Common myeloid progenitor, CD34-positive (primary cell): Measurements from ENCODE around the gene ARHGAP26.

ENCODE experiments used
- CTCF ChIA-PET: fragments of 350-600 bp; sonication (Branson Sonifier 250); formaldehyde crosslinking; loops from one replicate; lab custom pipeline; 2021; ENCODE audit warnings: antibody characterized with exemption; lab: Charles Lee
- POLR2A ChIA-PET: fragments of 350-600 bp; sonication (Branson Sonifier 250); formaldehyde crosslinking; loops from one replicate; lab custom pipeline; 2021; ENCODE audit warnings: antibody characterized with exemption; lab: Charles Lee
- DNase-seq, 3 donors: peaks; one replicate each; pipeline versions ENCODE4 v3.0.0 to v3.0.0-alpha.2; 2013
- H3K27ac ChIP-seq, 2 experiments: 1 replicate in 1 of 2; 2 replicates in 1 of 2; pipeline ENCODE4 v1.7.0; 2013; ENCODE audit warnings: inconsistent platforms in 2 of 2, low read length in 2 of 2, mild to moderate bottlenecking in 2 of 2, low read depth in 1 of 2, moderate library complexity in 1 of 2; ENCODE audit not compliant: severe bottlenecking in 2 of 2, insufficient read depth in 1 of 2, poor library complexity in 1 of 2
- H3K27me3 ChIP-seq, 5 experiments: replicated peaks in 2 of 5; 1 replicate in 3 of 5; 2 replicates in 2 of 5; pipeline versions ENCODE4 v1.6.1 to v1.7.0; 2013; ENCODE audit warnings: low read length in 4 of 5, mild to moderate bottlenecking in 2 of 5, moderate library complexity in 2 of 5, inconsistent platforms in 1 of 5; ENCODE audit not compliant: insufficient read depth in 5 of 5, control insufficient read depth in 4 of 5
- H3K36me3 ChIP-seq, 4 experiments: 1 replicate in 2 of 4; 2 replicates in 2 of 4; pipeline versions ENCODE4 v1.6.1 to v1.7.0; 2013; ENCODE audit warnings: low read length in 3 of 4, control low read depth in 1 of 4, mild to moderate bottlenecking in 1 of 4; ENCODE audit not compliant: control insufficient read depth in 4 of 4, insufficient read depth in 4 of 4
- H3K4me1 ChIP-seq, 4 experiments: 1 replicate in 3 of 4; 2 replicates in 1 of 4; pipeline versions ENCODE4 v1.6.1 to v1.7.1; 2013; ENCODE audit warnings: low read length in 3 of 4, mild to moderate bottlenecking in 3 of 4, control low read depth in 1 of 4, inconsistent platforms in 1 of 4, moderate library complexity in 1 of 4; ENCODE audit not compliant: control insufficient read depth in 4 of 4, insufficient read depth in 4 of 4; ENCODE audit errors: control extremely low read depth in 1 of 4
- H3K4me3 ChIP-seq, 7 experiments: 1 replicate in 4 of 7; 2 replicates in 3 of 7; pipeline versions ENCODE4 v1.5.1 to v1.7.0; 2013; ENCODE audit warnings: mild to moderate bottlenecking in 7 of 7, low read length in 6 of 7, moderate library complexity in 6 of 7, inconsistent platforms in 2 of 7, low read depth in 2 of 7, control low read depth in 1 of 7; ENCODE audit not compliant: insufficient read depth in 4 of 7, control insufficient read depth in 1 of 7; ENCODE audit errors: extremely low read depth in 1 of 7
- H3K9me3 ChIP-seq, 5 experiments: 1 replicate in 4 of 5; 2 replicates in 1 of 5; pipeline versions ENCODE4 v1.6.1 to v1.7.1; 2013; ENCODE audit warnings: low read length in 4 of 5, mild to moderate bottlenecking in 2 of 5, inconsistent platforms in 1 of 5, low read depth in 1 of 5, moderate library complexity in 1 of 5; ENCODE audit not compliant: control insufficient read depth in 4 of 5, insufficient read depth in 2 of 5; ENCODE audit errors: control extremely low read depth in 1 of 5
- WGBS: methylation state at CpG from one replicate; pipeline ENCODE4 v1.1.5; 2013; ENCODE audit not compliant: insufficient coverage; 5-methylcytosine and 5-hydroxymethylcytosine counted together

Gene ARHGAP26

GRCh38 chr5:142976861-142977260 is 206.7 kb downstream of the ARHGAP26 start:
- H3K36me3 ChIP-seq, result no peaks in the 10 kb centered on the region
- H3K4me1 ChIP-seq, result peaks cover 11 to 59% (median 47%) of the 10 kb centered on the region in 4 experiments
- WGBS, result 100% methylated on average over 1 of the region's 3 CpGs
- CTCF ChIA-PET, result no interaction called here
- peak overlapping the region; percentile 18 to 39 for H3K27ac ChIP-seq
- no peaks in the 10 kb centered on the region for H3K27me3 ChIP-seq
- no peaks in the 10 kb centered on the region for H3K9me3 ChIP-seq
- POLR2A ChIA-PET, result interaction anchor here (1.1 kb wide), 1 partner anchor 25 kb away, joined by 3 read pairs; no protein-coding TSS in a partner anchor
- no peak for DNase-seq
- peak overlapping the region in 1 of 7 experiments; percentile 4 for H3K4me3 ChIP-seq

DNA sequence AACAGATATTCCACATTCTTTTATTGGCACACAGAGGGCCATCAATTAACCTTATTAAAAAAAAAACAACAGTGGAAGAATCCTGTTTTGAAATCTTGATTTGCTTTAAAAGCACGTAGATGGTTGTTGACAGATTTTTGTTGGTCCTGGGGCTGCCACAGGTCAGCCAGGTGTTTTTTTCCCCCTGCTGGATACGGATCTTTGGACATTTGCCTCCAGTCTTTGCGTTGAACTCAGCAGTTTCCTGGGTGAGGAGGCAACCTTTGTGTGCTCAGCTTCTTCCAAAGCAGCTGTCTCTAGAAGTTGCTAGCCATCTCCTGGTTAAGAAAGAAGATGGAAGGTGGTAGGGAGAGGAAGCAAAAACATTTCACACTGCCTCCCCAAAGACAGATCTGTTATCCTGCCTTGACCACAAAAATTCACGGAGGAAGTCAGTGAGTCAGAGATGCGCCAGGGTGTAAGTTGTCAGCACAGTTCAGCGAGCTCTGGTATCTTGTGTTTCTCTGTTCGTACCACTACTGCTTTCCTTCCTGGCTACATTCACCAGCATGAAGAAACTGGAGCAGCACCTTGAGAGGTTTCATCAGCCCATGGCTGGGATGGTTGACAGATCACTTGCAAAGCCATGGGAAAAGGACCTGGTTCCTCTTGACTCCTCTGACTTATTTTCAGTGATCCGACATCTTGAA is 207.3 kb downstream of the ARHGAP26 start:
- Histone ChIP-seq H3K4me1 (peaks cover 11 to 59% (median 49%) of the 10 kb centered on the region in 4 experiments), H3K4me3 (peak overlapping the region in 2 of 7 experiments; percentile 3 to 27)

GRCh38 chr5:142978252-142978651 is 208.1 kb downstream of the ARHGAP26 start:
- Histone ChIP-seq H3K4me3 (peak overlapping the region in 1 of 7 experiments; percentile 2), H3K27me3 (no peaks in the 10 kb centered on the region), H3K36me3 (no peaks in the 10 kb centered on the region), H3K27ac (peak overlapping the region; percentile 18 to 44), H3K4me1 (peaks cover 11 to 64% (median 52%) of the 10 kb centered on the region in 4 experiments), H3K9me3 (no peaks in the 10 kb centered on the region)
- WGBS, result no CpG with 5 or more reads among the region's 2 CpGs
- ChIA-PET CTCF (no interaction called here), POLR2A (no interaction called here)
- DNase-seq, result no peak

More for the DNA sequence above, 207.3 kb downstream of the ARHGAP26 start:
- ChIA-PET POLR2A (interaction anchor here (1.1 kb wide), 1 partner anchor 25 kb away, joined by 3 read pairs; no protein-coding TSS in a partner anchor), CTCF (no interaction called here)
- DNase-seq, result peak; percentile 65 to 93 (median 87)
- no peaks in the 10 kb centered on the region for H3K27me3 ChIP-seq
- H3K9me3 ChIP-seq, result no peaks in the 10 kb centered on the region
- no peaks in the 10 kb centered on the region for H3K36me3 ChIP-seq
- peak overlapping the region; percentile 18 to 44 for H3K27ac ChIP-seq
- 35% methylated on average over 6 of the region's 8 CpGs for WGBS

GRCh38 chr5:142978726-142979125 is 208.5 kb downstream of the ARHGAP26 start:
- Histone ChIP-seq H3K36me3 (no peaks in the 10 kb centered on the region), H3K27me3 (no peaks in the 10 kb centered on the region), H3K4me1 (peaks cover 11 to 65% (median 52%) of the 10 kb centered on the region in 4 experiments), H3K4me3 (peak overlapping the region in 1 of 7 experiments; percentile 25), H3K27ac (peak overlapping the region; percentile 4 to 44), H3K9me3 (no peaks in the 10 kb centered on the region)
- WGBS, result no CpG with 5 or more reads among the region's 1 CpG
- POLR2A ChIA-PET, result interaction anchor here (0.7 kb wide), 1 partner anchor 44 kb away, joined by 3 read pairs; no protein-coding TSS in a partner anchor
- DNase-seq, result peak in 2 of 3 donors; percentile 67 to 80
- CTCF ChIA-PET, result interaction anchor here (1.7 kb wide), 1 partner anchor 12 kb away, joined by 3 read pairs; no protein-coding TSS in a partner anchor

DNA sequence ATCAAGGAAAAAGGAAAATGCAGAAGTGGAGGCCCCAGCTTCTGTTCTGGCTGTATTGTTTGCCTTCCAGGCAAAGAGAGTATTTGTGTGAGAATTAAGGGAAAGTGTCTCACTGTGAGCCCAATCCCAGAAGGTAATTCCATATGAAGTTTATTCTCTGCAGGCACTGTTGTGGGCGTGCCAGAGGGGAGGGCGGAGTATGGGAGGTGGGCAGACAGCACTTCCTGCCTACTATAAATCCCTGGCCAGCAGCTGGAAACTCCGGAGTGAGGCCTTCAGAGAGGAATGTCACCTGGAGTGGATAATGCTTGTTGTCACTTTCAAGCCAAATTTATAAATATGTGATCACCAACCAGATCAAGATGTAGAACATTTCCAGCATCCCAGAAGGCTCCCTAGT is 209.5 kb downstream of the ARHGAP26 start:
- Histone ChIP-seq H3K4me3 (no peak overlapping the region), H3K36me3 (no peaks in the 10 kb centered on the region), H3K27ac (no peak overlapping the region), H3K4me1 (peaks cover 15 to 71% (median 58%) of the 10 kb centered on the region in 4 experiments), H3K27me3 (no peaks in the 10 kb centered on the region), H3K9me3 (no peaks in the 10 kb centered on the region)
- DNase-seq, result no peak
- 40% methylated on average over 1 of the region's 3 CpGs for WGBS
- POLR2A ChIA-PET, result interaction anchor here (0.6 kb wide), 1 partner anchor 18 kb away, joined by 5 read pairs; no protein-coding TSS in a partner anchor
- CTCF ChIA-PET, result interaction anchor here (0.6 to 1.7 kb wide), 3 partner anchors 8 to 54 kb away, joined by 3 read pairs; no protein-coding TSS in a partner anchor

- 4% methylated on average over 5 of the region's 5 CpGs for WGBS
- CTCF ChIA-PET, result interaction anchor here (1.3 to 2.3 kb wide), 2 partner anchors 21 to 62 kb away, joined by 3 to 8 read pairs; no protein-coding TSS in a partner anchor
- H3K36me3 ChIP-seq, result no peaks in the 10 kb centered on the region
- peaks cover 15 to 66% (median 58%) of the 10 kb centered on the region in 4 experiments for H3K4me1 ChIP-seq
- no peak overlapping the region for H3K27ac ChIP-seq
- no peaks in the 10 kb centered on the region for H3K27me3 ChIP-seq
- peak overlapping the region in 1 of 7 experiments; percentile 19 for H3K4me3 ChIP-seq
- no peak for DNase-seq
- POLR2A ChIA-PET, result interaction anchor here (1.0 kb wide), 1 partner anchor 268 kb away, joined by 3 read pairs; no protein-coding TSS in a partner anchor
- no peaks in the 10 kb centered on the region for H3K9me3 ChIP-seq
Measured at GRCh38 chr5:142981475-142981874, 211.3 kb downstream of the ARHGAP26 start.
